Endothelial cell of umbilical vein (primary cell): ENCODE data around the gene HSBP1. TPM values are rescaled to one million over a fixed set of nuclear protein-coding genes. Genes with fewer than 3 reads are reported as not detected.

ENCODE experiments used
- BruUV-seq: library from RNA; stranded (reverse); fragments of 400-500 nt; replicated peaks from 2 replicates; lab custom pipeline; 2021; lab: Mats Ljungman, UMichigan
- CTCF ChIA-PET: fragments of 300-600, 350-600 bp; sonication (Branson Sonifier 250); formaldehyde crosslinking; loops from one replicate; lab custom pipeline; 2021; ENCODE audit warnings: antibody characterized with exemption, inconsistent platforms; lab: Charles Lee
- POLR2A ChIA-PET: fragments of 300-600, 350-600 bp; sonication (Branson Sonifier 250); formaldehyde crosslinking; loops from one replicate; lab custom pipeline; 2021; ENCODE audit warnings: antibody characterized with exemption, inconsistent platforms; lab: Charles Lee
- DNase-seq: peaks from one replicate; pipeline ENCODE4 v3.0.0-alpha.2; 2011; ENCODE audit warnings: low read depth, low spot score
- FAIRE-seq: peaks from 2 replicates; lab custom pipeline; 2011; peaks lifted over from hg19 to GRCh38; lab: Jason Lieb, UNC
- H2AFZ ChIP-seq: 2 replicates; pipeline ENCODE4 v1.6.0; 2012; ENCODE audit warnings: low read depth, low read length, control low read depth, inconsistent platforms
- H3K27ac ChIP-seq: 2 replicates; pipeline ENCODE4 v1.5.1; 2011; ENCODE audit warnings: low read depth, mild to moderate bottlenecking, control low read depth, low read length, moderate library complexity; ENCODE audit not compliant: insufficient read depth
- H3K27me3 ChIP-seq, 2 experiments: 2 replicates each; pipeline versions ENCODE4 v1.6.0 to v1.6.1; 2011; ENCODE audit warnings: low read length in 2 of 2, mixed read lengths in 1 of 2; ENCODE audit not compliant: control insufficient read depth in 2 of 2, insufficient read depth in 2 of 2
- H3K36me3 ChIP-seq, 2 experiments: 2 replicates in 1 of 2; 3 replicates in 1 of 2; pipeline ENCODE4 v1.5.1; 2011; ENCODE audit warnings: low read length in 2 of 2, mild to moderate bottlenecking in 1 of 2, moderate library complexity in 1 of 2; ENCODE audit not compliant: control insufficient read depth in 2 of 2, insufficient read depth in 2 of 2; ENCODE audit errors: extremely low read depth in 1 of 2
- H3K4me1 ChIP-seq: 3 replicates; pipeline ENCODE4 v1.5.1; 2011; ENCODE audit warnings: mild to moderate bottlenecking, low read length; ENCODE audit not compliant: control insufficient read depth, insufficient read depth; ENCODE audit errors: extremely low read depth
- H3K4me2 ChIP-seq: 2 replicates; pipeline ENCODE4 v1.6.1; 2011; ENCODE audit warnings: low read length, control low read depth, mixed read lengths; ENCODE audit not compliant: insufficient read depth
- H3K4me3 ChIP-seq, 3 experiments: fragments of 200-600 bp in 1 of 3; sonication (generic), shearing (Covaris generic) in 1 of 3; replicated peaks in 1 of 3; 2 replicates each; pipeline ENCODE4 v1.5.1; 2011 to 2016; ENCODE audit warnings: control low read depth in 3 of 3, low read length in 3 of 3, mild to moderate bottlenecking in 2 of 3, inconsistent platforms in 1 of 3, low read depth in 1 of 3, moderate library complexity in 1 of 3; ENCODE audit not compliant: insufficient read depth in 1 of 3
- H3K79me2 ChIP-seq: 2 replicates; pipeline ENCODE4 v1.6.0; 2012; ENCODE audit warnings: low read length, inconsistent platforms; ENCODE audit not compliant: control insufficient read depth, insufficient read depth
- H3K9ac ChIP-seq: replicated peaks from 2 replicates; pipeline ENCODE3; 2011; ENCODE audit warnings: low read length, control low read depth; ENCODE audit not compliant: insufficient read depth; ENCODE audit errors: extremely low read depth
- H3K9me1 ChIP-seq: replicated peaks from 3 replicates; pipeline ENCODE4 v1.6.0; 2011; ENCODE audit warnings: mild to moderate bottlenecking, low read length; ENCODE audit not compliant: control insufficient read depth, insufficient read depth; ENCODE audit errors: extremely low read depth
- H3K9me3 ChIP-seq: replicated peaks from 2 replicates; pipeline ENCODE4 v1.5.1; 2012; ENCODE audit warnings: low read length, inconsistent platforms; ENCODE audit not compliant: control insufficient read depth, insufficient read depth
- H4K20me1 ChIP-seq: replicated peaks from 2 replicates; pipeline ENCODE3; 2011; ENCODE audit warnings: mild to moderate bottlenecking, low read length; ENCODE audit not compliant: control insufficient read depth, insufficient read depth; ENCODE audit errors: extremely low read depth
- CTCF ChIP-seq, 2 donors: IDR thresholded peaks; 1 replicate in 1 of 2; 2 replicates in 1 of 2; pipeline ENCODE4 v1.5.1; 2011; ENCODE audit warnings: low read length in 2 of 2, mild to moderate bottlenecking in 2 of 2, moderate library complexity in 2 of 2, control low read depth in 1 of 2, inconsistent platforms in 1 of 2, low read depth in 1 of 2; ENCODE audit not compliant: insufficient read depth in 1 of 2; ENCODE audit errors: extremely low read depth in 1 of 2
- EZH2 ChIP-seq: IDR thresholded peaks from 2 replicates; pipeline ENCODE4 v1.6.1; 2012; ENCODE audit warnings: borderline replicate concordance, low read depth, mild to moderate bottlenecking, moderate library complexity, low read length, inconsistent platforms; ENCODE audit not compliant: severe bottlenecking
- FOS ChIP-seq: IDR thresholded peaks from 2 replicates; pipeline ENCODE4 v1.6.1; 2011; ENCODE audit warnings: mild to moderate bottlenecking, low read length, moderate library complexity, borderline replicate concordance; ENCODE audit not compliant: insufficient read depth
- GATA2 ChIP-seq: IDR thresholded peaks from 2 replicates; pipeline ENCODE4 v1.7.0; 2011; ENCODE audit warnings: low read depth, mild to moderate bottlenecking, moderate library complexity, mixed read lengths, low read length; ENCODE audit not compliant: insufficient read length, insufficient read depth
- JUN ChIP-seq: IDR thresholded peaks from 2 replicates; pipeline ENCODE4 v1.6.1; 2011; ENCODE audit warnings: borderline replicate concordance, low read depth; ENCODE audit not compliant: insufficient read length, insufficient read depth
- MAX ChIP-seq: IDR thresholded peaks from 2 replicates; pipeline ENCODE4 v1.6.1; 2011; ENCODE audit not compliant: insufficient read depth, insufficient read length
- MYC ChIP-seq: IDR thresholded peaks from one replicate; pipeline ENCODE4 v1.6.1; 2011; ENCODE audit warnings: mild to moderate bottlenecking, low read depth, low read length
- POLR2A ChIP-seq: IDR thresholded peaks from 2 replicates; pipeline ENCODE4 v1.6.1; 2012; ENCODE audit warnings: low read depth, mild to moderate bottlenecking, control low read depth, low read length
- POLR2AphosphoS5 ChIP-seq: IDR thresholded peaks from 2 replicates; pipeline ENCODE4 v1.6.1; 2012; ENCODE audit warnings: low read depth, mild to moderate bottlenecking, control low read depth, low read length, moderate library complexity; ENCODE audit not compliant: insufficient read depth
- dilution Hi-C: fragments of 300-500 bp; cut with MboI; formaldehyde crosslinking; loops from one replicate; pipeline ENCODE4 v1.15.0; 2019; ENCODE audit warnings: low sequenced_read_pairs; ENCODE audit not compliant: extremely low pct_ligation_motif_present
- intact Hi-C: fragments of 100-400 bp; cut with micrococcal nuclease; formaldehyde crosslinking; loops from one replicate; pipeline ENCODE4 v1.10.0; 2022
- polyA plus RNA-seq, 4 experiments: library from polyadenylated mRNA; depleted of rRNA in 3 of 4; stranded (reverse) in 3 of 4; unstranded in 1 of 4; fragments of >200 nt; gene quantifications; 2 replicates each; pipeline versions ENCODE4 v1.2.1 to v1.2.3, GENCODE V29; 2011 to 2012; ENCODE audit warnings: missing spikeins in 1 of 4
- total RNA-seq: library from RNA; stranded (reverse); gene quantifications from 2 replicates; pipeline ENCODE4 v1.2.3, GENCODE V29; 2021

HSBP1 gene
- total and polyA plus RNA-seq, 2 donors (not counting 3 experiments of a cell fraction or from before 2014, with no cell fraction given): 40.8 to 136 TPM

GRCh38 chr16:83793179-83793578 lies 14.6 kb upstream of the HSBP1 start:
- FAIRE-seq (no peak), DNase-seq (no peak)
- Histone ChIP-seq H3K36me3 (no peaks in the 10 kb centered on the region), H4K20me1 (no peaks in the 10 kb centered on the region), H3K4me1 (no peaks in the 10 kb centered on the region), H3K4me2 (no peak overlapping the region), H3K27ac (no peak overlapping the region), H3K79me2 (no peaks in the 10 kb centered on the region), H2AFZ (no peak overlapping the region), H3K9me1 (no peaks in the 10 kb centered on the region), H3K4me3 (no peak overlapping the region), H3K9me3 (no peaks in the 10 kb centered on the region), H3K9ac (no peak overlapping the region), H3K27me3 (no peaks in the 10 kb centered on the region)
- TF ChIP-seq POLR2AphosphoS5 (no peak), GATA2 (no peak), POLR2A (no peak), MYC (no peak), EZH2 (no peak), FOS (no peak), MAX (no peak), JUN (no peak), CTCF (IDR thresholded peaks at IDR 0.05; ENCODE audit: extremely low read depth in 1 of 2, insufficient read depth in 1 of 2, low read depth in 1 of 2, low read length in 2 of 2) (no peak)
- intact Hi-C loops: no loop called here
- CTCF ChIA-PET: no interaction called here
- POLR2A ChIA-PET: no interaction called here
- dilution Hi-C loops: no loop called here
- BruUV-seq: no TSS peak
